ENCODE data around the gene MIX23. TPM values are rescaled to one million over a fixed set of nuclear protein-coding genes. Genes with fewer than 3 reads are reported as not detected.

The MIX23 gene
- total and polyA plus RNA-seq, 10 donors = 18.4 to 32.9 (median 22.2) TPM

DNA sequence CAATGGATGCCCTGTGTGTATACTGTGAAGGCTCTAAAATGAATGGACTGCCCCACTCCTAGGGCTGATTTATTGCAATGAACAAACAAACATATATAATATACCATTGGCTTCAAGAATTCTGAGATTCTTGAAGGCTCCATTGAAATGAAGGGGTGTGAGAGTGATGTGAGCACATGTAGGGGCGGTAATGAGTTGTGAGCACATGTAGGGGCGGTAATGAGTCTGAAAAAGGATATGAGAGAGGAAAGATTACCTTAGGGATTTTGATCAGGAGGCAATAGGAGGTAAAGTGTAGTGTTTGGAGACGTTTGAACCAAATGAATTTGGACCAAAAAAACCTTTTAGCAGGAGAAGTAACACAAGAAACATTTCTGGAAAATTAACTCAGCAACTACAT lies 4.7 kb upstream of the MIX23 start:
- Histone ChIP-seq H3K4me1 (peaks cover 10 to 38% (median 22%) of the 10 kb centered on the region in 6 donors), H3K9me3 (no peaks in the 10 kb centered on the region), H3K36me3 (peaks cover 0 to 9% (median 0%) of the 10 kb centered on the region in 6 donors), H3K27ac (no peak overlapping the region), H3K4me3 (no peak overlapping the region), H3K27me3 (replicated peaks in 1 of 7) (no peaks in the 10 kb centered on the region)
- TF ChIP-seq CTCF (IDR thresholded peaks at IDR 0.05 in 8 of 11, conservative IDR thresholded peaks at IDR 0.05 in 3 of 11) = no peak
- TF ChIP-seq POLR2AphosphoS5 (IDR thresholded peaks at IDR 0.05) = no peak
- no peak for TF ChIP-seq POLR2A (IDR thresholded peaks at IDR 0.05)
- DNase-seq = no peak
- intact Hi-C loops (cut with DNase I; ENCODE audit: low total_unique reads) = no loop called here
- 78 to 91% (median 84%) methylated on average over 3 of the region's 3 CpGs for WGBS, 5 donors

- peak; percentile 99 for DNase-seq
- Histone ChIP-seq H3K4me3 (peak within 1 kb of the TSS; percentile 73 to 94 (median 87)), H3K4me1 (peaks cover 18 to 73% (median 37%) of the 10 kb centered on the region in 6 donors), H3K27me3 (replicated peaks in 1 of 7) (no peaks in the 10 kb centered on the region), H3K36me3 (peaks cover 0 to 10% (median 2%) of the 10 kb centered on the region in 6 donors), H3K27ac (peak within 1 kb of the TSS; percentile 72 to 91 (median 88)), H3K9me3 (no peaks in the 10 kb centered on the region)
- TF ChIP-seq POLR2A (IDR thresholded peaks at IDR 0.05) (peak; percentile 52 to 91 (median 66)), CTCF (IDR thresholded peaks at IDR 0.05 in 8 of 11, conservative IDR thresholded peaks at IDR 0.05 in 3 of 11) (peak; percentile 37 to 82 (median 65)), POLR2AphosphoS5 (IDR thresholded peaks at IDR 0.05) (peak; percentile 97 to 99 (median 98))
- intact Hi-C loops (cut with DNase I; ENCODE audit: low total_unique reads) = no loop called here
- 0 to 2% (median 0%) methylated on average over 28 to 52 of the region's 52 CpGs for WGBS, 5 donors
Measured at GRCh38 chr3:122383771-122384697, 1.0 kb upstream of the MIX23 start, which contains the start of gene FAM162A. TSS of gene FAM162A (plus strand) at chr3:122384182. CDS start at chr3:122384266, 84 bp downstream.

- H3K4me3 ChIP-seq = no peak overlapping the region
- H3K9me3 ChIP-seq = no peaks in the 10 kb centered on the region
- DNase-seq = no peak
- H3K36me3 ChIP-seq = peaks cover 0 to 32% (median 2%) of the 10 kb centered on the region in 6 donors
- H3K4me1 ChIP-seq = peaks cover 8 to 53% (median 17%) of the 10 kb centered on the region in 6 donors
- H3K27ac ChIP-seq = no peak overlapping the region
- no peaks in the 10 kb centered on the region for H3K27me3 ChIP-seq (replicated peaks in 1 of 7)
- intact Hi-C loops (cut with DNase I; ENCODE audit: low total_unique reads) = no loop called here
- TF ChIP-seq CTCF (IDR thresholded peaks at IDR 0.05 in 8 of 11, conservative IDR thresholded peaks at IDR 0.05 in 3 of 11) (no peak), POLR2A (IDR thresholded peaks at IDR 0.05) (no peak), POLR2AphosphoS5 (IDR thresholded peaks at IDR 0.05) (no peak)
- WGBS, 5 donors = 50 to 77% (median 60%) methylated on average over 4 of the region's 4 CpGs
Measured at GRCh38 chr3:122377975-122378374, 5.1 kb downstream of the MIX23 start.

DNA sequence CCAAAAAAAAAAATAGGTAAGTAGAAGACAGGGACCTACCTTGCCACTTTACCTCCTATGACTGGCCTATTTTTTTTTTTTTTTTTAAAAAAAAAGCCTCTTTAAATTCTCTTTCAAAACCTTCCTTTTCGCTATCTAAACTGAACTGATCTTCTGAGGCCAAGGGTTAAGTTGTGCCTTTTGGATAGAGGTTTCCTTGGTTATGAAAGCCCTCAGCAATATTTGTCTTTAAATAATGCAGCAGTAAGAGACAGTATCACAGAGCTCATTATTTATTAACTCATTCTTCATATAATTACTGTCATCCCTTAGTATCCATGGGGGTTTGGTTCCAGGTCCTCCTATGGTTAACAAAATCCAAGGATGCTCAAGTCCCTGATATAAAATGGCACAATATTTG lies 9.0 kb downstream of the MIX23 start:
- intact Hi-C loops (cut with DNase I; ENCODE audit: low total_unique reads) = no loop called here
- Histone ChIP-seq H3K27ac (no peak overlapping the region), H3K27me3 (replicated peaks in 1 of 7) (no peaks in the 10 kb centered on the region), H3K9me3 (no peaks in the 10 kb centered on the region), H3K4me1 (peaks cover 0 to 14% (median under 1%) of the 10 kb centered on the region in 6 donors), H3K4me3 (no peak overlapping the region), H3K36me3 (peaks cover 0 to 59% (median 11%) of the 10 kb centered on the region in 6 donors)
- 94 to 100% (median 96%) methylated on average over 1 of the region's 1 CpG for WGBS, 5 donors
- no peak for TF ChIP-seq CTCF (IDR thresholded peaks at IDR 0.05 in 8 of 11, conservative IDR thresholded peaks at IDR 0.05 in 3 of 11)
- no peak for TF ChIP-seq POLR2A (IDR thresholded peaks at IDR 0.05)
- no peak for TF ChIP-seq POLR2AphosphoS5 (IDR thresholded peaks at IDR 0.05)
- no peak for DNase-seq

Measured in spleen (tissue), 11 donors.